ENCODE data around the gene TMEM117.

Gene TMEM117

DNA sequence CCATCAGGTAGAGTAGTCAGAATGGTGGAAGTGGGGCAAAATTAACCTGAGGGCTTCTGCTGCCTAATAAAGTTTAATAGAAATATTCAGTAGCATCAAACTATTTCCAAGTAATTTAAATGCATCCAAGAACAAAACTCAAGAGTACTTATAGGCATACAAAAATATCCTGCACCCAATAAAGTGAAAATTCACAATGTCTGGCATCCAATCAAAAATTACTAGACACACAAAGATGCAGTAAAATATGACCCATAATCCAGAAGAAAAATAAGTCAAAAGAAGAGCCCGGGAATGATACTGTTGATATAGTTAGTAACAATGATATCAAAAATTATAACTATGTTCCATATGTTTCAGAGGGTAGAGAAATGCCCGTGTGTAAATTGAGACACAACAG lies 95.3 kb downstream of the TMEM117 start:
- H4K20me1 ChIP-seq (ENCODE audit: insufficient read depth): no peaks in the 10 kb centered on the region
- TF ChIP-seq, protein P1, sequence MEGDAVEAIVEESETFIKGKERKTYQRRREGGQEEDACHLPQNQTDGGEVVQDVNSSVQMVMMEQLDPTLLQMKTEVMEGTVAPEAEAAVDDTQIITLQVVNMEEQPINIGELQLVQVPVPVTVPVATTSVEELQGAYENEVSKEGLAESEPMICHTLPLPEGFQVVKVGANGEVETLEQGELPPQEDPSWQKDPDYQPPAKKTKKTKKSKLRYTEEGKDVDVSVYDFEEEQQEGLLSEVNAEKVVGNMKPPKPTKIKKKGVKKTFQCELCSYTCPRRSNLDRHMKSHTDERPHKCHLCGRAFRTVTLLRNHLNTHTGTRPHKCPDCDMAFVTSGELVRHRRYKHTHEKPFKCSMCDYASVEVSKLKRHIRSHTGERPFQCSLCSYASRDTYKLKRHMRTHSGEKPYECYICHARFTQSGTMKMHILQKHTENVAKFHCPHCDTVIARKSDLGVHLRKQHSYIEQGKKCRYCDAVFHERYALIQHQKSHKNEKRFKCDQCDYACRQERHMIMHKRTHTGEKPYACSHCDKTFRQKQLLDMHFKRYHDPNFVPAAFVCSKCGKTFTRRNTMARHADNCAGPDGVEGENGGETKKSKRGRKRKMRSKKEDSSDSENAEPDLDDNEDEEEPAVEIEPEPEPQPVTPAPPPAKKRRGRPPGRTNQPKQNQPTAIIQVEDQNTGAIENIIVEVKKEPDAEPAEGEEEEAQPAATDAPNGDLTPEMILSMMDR (conservative IDR thresholded peaks at IDR 0.05; ENCODE audit: low read depth, low read length): no peak
- H3K4me1 ChIP-seq (ENCODE audit: low read depth, poor library complexity, severe bottlenecking): no peaks in the 10 kb centered on the region
- H3K27ac ChIP-seq: no peak overlapping the region
- no peaks in the 10 kb centered on the region for H3K27me3 ChIP-seq (ENCODE audit: insufficient read depth, low read depth)
- H3K9ac ChIP-seq: no peak overlapping the region
- H3K36me3 ChIP-seq (ENCODE audit: insufficient read depth): no peaks in the 10 kb centered on the region
- no peak overlapping the region for H2AFZ ChIP-seq (ENCODE audit: low read depth)
- no peaks in the 10 kb centered on the region for H3K79me2 ChIP-seq (ENCODE audit: insufficient read depth, low read depth)
- no peak overlapping the region for H3K4me3 ChIP-seq (IDR thresholded peaks at IDR 0.05; ENCODE audit: insufficient read depth, low read depth, low read length)
- no peak overlapping the region for H3K4me2 ChIP-seq

DNA sequence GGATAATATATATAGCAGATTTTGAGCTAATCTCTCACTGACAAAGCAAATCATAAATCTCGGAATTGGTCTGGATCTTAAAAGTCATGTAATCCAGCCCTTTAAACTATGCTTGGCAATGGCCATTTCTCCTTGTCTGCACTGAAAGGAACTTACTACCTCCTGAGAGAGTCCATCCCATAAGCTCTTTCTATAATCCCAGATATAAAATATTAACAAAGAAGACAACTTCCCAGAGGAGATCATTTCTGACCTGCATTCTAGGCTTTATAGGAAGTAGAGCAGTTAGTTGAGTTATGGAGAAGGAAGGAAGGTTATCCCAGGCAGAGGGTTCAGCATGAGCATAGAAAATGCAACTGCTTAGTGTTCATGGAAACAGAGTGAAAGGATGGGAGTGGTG lies 99.7 kb downstream of the TMEM117 start:
- H3K79me2 ChIP-seq (ENCODE audit: insufficient read depth, low read depth): no peaks in the 10 kb centered on the region
- H4K20me1 ChIP-seq (ENCODE audit: insufficient read depth): no peaks in the 10 kb centered on the region
- H3K36me3 ChIP-seq (ENCODE audit: insufficient read depth): no peaks in the 10 kb centered on the region
- no peak overlapping the region for H3K27ac ChIP-seq
- H3K4me3 ChIP-seq (IDR thresholded peaks at IDR 0.05; ENCODE audit: insufficient read depth, low read depth, low read length): no peak overlapping the region
- TF ChIP-seq, protein P1 (conservative IDR thresholded peaks at IDR 0.05; ENCODE audit: low read depth, low read length): no peak
- H2AFZ ChIP-seq (ENCODE audit: low read depth): no peak overlapping the region
- H3K4me2 ChIP-seq: no peak overlapping the region
- no peaks in the 10 kb centered on the region for H3K4me1 ChIP-seq (ENCODE audit: low read depth, poor library complexity, severe bottlenecking)
- H3K27me3 ChIP-seq (ENCODE audit: insufficient read depth, low read depth): no peaks in the 10 kb centered on the region
- no peak overlapping the region for H3K9ac ChIP-seq

DNA sequence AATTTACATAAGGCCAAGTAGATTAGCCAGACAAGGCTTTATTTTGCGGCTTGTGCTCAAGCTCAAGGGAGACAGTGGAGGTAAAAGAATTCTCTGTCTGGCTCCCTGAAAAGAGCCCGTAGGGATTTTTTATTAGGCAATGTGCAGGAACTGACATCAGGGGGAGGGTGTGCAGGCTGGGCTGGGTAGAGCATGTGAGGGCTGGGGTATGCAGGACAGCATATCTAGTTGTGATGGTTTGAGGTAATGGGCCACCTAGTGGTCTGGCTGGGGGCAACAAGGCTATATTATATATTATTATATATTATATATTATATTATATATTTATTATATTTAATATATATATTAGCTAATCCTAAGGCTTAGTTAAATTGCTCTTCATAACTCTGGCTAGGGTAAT lies 102.1 kb downstream of the TMEM117 start:
- Histone ChIP-seq H3K9ac (no peak overlapping the region), H3K27me3 (ENCODE audit: insufficient read depth, low read depth) (no peaks in the 10 kb centered on the region), H4K20me1 (ENCODE audit: insufficient read depth) (no peaks in the 10 kb centered on the region), H3K79me2 (ENCODE audit: insufficient read depth, low read depth) (no peaks in the 10 kb centered on the region), H3K4me3 (IDR thresholded peaks at IDR 0.05; ENCODE audit: insufficient read depth, low read depth, low read length) (no peak overlapping the region), H3K27ac (no peak overlapping the region), H3K4me2 (no peak overlapping the region), H3K4me1 (ENCODE audit: low read depth, poor library complexity, severe bottlenecking) (no peaks in the 10 kb centered on the region), H3K36me3 (ENCODE audit: insufficient read depth) (no peaks in the 10 kb centered on the region), H2AFZ (ENCODE audit: low read depth) (no peak overlapping the region)
- TF ChIP-seq, protein P1 (conservative IDR thresholded peaks at IDR 0.05; ENCODE audit: low read depth, low read length): peak; percentile 55; the same call in 1 of the 2 replicates

DNA sequence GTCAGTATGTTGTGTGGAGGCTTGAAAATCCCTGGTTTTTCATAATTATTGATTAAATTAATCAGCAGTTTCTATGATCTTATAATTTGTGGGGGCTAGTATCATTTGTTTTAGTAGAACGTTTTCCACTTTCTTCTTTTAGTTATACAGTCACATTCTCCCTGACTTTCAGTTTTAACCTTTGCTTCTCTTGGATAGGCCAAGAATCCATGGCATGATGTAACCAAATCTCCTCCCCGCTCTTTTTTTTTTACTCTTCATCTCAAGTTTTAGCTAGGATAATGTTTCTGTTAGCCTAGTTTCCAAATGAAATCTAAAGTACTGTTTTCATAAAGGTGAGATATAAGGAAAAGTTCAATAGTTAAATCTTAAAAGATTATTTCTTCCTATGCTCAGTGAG lies 106.5 kb downstream of the TMEM117 start:
- Histone ChIP-seq H3K4me3 (IDR thresholded peaks at IDR 0.05; ENCODE audit: insufficient read depth, low read depth, low read length) (no peak overlapping the region), H3K27ac (no peak overlapping the region), H4K20me1 (ENCODE audit: insufficient read depth) (no peaks in the 10 kb centered on the region), H3K9ac (no peak overlapping the region), H3K4me1 (ENCODE audit: low read depth, poor library complexity, severe bottlenecking) (no peaks in the 10 kb centered on the region), H2AFZ (ENCODE audit: low read depth) (no peak overlapping the region), H3K36me3 (ENCODE audit: insufficient read depth) (no peaks in the 10 kb centered on the region), H3K27me3 (ENCODE audit: insufficient read depth, low read depth) (no peaks in the 10 kb centered on the region), H3K4me2 (no peak overlapping the region), H3K79me2 (ENCODE audit: insufficient read depth, low read depth) (no peaks in the 10 kb centered on the region)
- TF ChIP-seq, protein P1 (conservative IDR thresholded peaks at IDR 0.05; ENCODE audit: low read depth, low read length): no peak
